Dedifferentiated amniotic fluid mesenchymal stem cell (primary cell): ENCODE measurements around the gene SPDYE5.

Experiments
- DNase-seq: peaks from one replicate; pipeline ENCODE4 v3.0.0-alpha.2; 2016; ENCODE audit errors: extremely low spot score

The SPDYE5 gene

DNA sequence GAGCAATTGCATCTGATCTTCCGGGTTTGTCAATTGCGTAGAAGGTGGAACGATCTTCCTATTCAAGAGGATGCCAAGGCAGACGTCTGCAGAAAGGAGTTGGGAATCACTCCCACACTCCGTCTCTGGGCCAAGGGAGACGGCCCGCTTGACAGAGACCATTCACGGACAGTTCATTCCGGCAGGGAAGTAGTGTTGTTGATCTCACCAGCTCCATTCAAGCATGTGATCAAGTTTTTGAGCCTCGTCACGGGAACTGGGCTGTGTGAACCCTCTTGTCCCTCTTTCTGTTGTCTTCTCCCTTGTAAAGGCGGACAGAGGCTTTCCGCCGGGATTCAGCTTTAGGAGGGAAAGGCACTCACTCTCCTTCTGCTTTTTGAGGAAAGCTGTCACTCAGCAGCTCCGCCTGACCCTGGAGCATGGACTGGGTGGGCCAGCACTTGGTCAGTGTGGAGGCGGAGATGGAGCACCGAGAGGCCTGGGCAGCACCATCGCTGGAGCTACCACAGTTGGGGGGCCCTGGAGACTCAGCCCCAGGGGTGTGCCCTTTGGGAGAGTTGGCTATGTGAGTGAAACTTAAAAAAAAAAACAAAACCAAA lies 44.9 kb downstream of the SPDYE5 start:
- no peak for DNase-seq

DNA sequence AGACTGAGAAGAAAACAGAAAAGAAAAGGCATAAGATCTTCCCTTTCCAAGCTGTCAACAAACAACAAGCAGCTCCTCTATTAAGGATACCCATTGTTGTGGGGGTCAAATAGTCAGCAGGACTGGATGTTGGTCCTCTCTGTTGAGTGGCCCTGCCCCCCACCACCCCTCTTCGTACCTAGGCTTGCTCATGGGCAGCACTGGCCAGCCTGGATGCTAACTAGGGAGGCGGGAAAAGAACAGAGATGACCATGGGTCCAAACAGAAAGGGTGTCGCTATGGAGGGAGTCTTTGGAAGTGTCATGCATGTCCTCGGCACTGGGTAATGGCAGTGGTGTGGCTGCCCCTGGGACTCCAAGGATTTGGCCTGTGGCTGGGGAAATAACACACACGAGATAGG lies 45.6 kb downstream of the SPDYE5 start:
- no peak for DNase-seq

DNA sequence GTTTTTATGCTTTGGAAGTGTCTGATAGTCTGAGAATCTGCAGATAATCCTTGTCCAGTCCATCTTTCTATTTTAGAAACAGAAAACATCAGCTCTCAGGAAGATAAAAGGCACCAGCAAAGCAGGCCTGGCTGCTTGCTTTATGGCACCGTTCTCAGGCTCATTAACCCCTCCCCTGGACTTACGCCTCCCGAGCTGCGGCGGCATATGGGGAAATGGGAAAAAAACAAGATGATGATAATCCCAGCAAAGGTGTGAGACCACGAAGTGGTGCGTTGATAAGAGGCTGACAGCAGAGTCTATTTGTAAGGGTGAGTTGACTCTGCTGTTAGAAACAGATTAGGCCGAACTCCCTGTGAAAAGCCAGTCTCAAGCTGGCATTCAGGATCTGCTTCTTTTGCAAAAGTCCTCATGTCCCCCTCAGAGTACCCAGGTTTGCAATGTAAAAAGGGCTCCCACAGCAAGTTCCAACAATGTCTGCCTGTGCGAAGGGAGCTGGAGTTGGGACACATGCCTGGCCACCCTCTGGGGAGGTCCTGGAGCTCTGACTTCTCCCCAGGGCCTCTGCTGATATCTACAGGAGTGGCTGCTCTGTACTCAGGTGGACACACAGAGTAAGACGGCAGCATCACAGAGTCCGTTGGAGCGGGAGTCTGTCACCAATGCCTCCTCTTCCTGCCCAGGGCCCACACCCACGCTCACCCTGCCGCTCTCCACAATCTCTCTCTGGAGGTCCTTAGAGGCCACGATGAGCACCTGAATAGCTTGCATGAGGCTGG lies 54.3 kb downstream of the SPDYE5 start:
- no peak for DNase-seq
